ENCODE data around the gene SUGP1. TPM values are rescaled to one million over a fixed set of nuclear protein-coding genes. Genes with fewer than 3 reads are reported as not detected.

Gene SUGP1
- polyA plus RNA-seq, 1 donor (not counting 4 experiments of a cell fraction or from before 2014, with no cell fraction given) = 28.6 TPM

- Histone ChIP-seq H3K4me1 (ENCODE audit: control insufficient read depth, extremely low read depth, insufficient read depth, low read length) (no peaks in the 10 kb centered on the region), H3K27me3 (ENCODE audit: control insufficient read depth, extremely low read depth, insufficient read depth, low read length) (no peaks in the 10 kb centered on the region), H2AFZ (ENCODE audit: control insufficient read depth, low read length) (no peak overlapping the region), H3K9me1 (ENCODE audit: control insufficient read depth, extremely low read depth, insufficient read depth, low read length) (no peaks in the 10 kb centered on the region), H3K4me2 (ENCODE audit: control insufficient read depth, extremely low read depth, insufficient read depth, low read depth, low read length) (no peak overlapping the region), H3K4me3 (ENCODE audit: control insufficient read depth in 2 of 3, extremely low read depth in 1 of 3, insufficient read depth in 2 of 3, low read depth in 1 of 3, low read length in 3 of 3) (no peak overlapping the region), H3K27ac (ENCODE audit: control insufficient read depth, insufficient read depth, low read length) (no peak overlapping the region), H4K20me1 (ENCODE audit: control insufficient read depth, extremely low read depth, insufficient read depth, low read length) (no peaks in the 10 kb centered on the region), H3K9me3 (ENCODE audit: control insufficient read depth, low read depth, low read length) (no peaks in the 10 kb centered on the region), H3K36me3 (ENCODE audit: control insufficient read depth in 2 of 2, extremely low read depth in 1 of 2, insufficient read depth in 2 of 2, low read length in 2 of 2) (peaks cover 16 to 44% of the 10 kb centered on the region in 2 experiments), H3K79me2 (ENCODE audit: control insufficient read depth, insufficient read depth, low read length) (no peaks in the 10 kb centered on the region), H3K9ac (ENCODE audit: control insufficient read depth, extremely low read depth, insufficient read depth, low read length) (no peak overlapping the region)
- FAIRE-seq = no peak
- DNase-seq (ENCODE audit: low read depth, low spot score) = no peak
- TF ChIP-seq CTCF (optimal IDR thresholded peaks at IDR 0.05 in 1 of 3, IDR thresholded peaks at IDR 0.05 in 1 of 3, conservative IDR thresholded peaks at IDR 0.05 in 1 of 3; ENCODE audit: extremely low read depth in 1 of 3, insufficient read depth in 2 of 3, low read length in 3 of 3) = no peak
- TF ChIP-seq EZH2 (IDR thresholded peaks at IDR 0.05; ENCODE audit: low read length) = no peak
- dilution Hi-C loops (cut with MboI; ENCODE audit: extremely low pct_ligation_motif_present, low sequenced_read_pairs) = no loop called here
These were observed 28.0 kb upstream of the SUGP1 start for GRCh38 chr19:19348266-19348665.

- H3K79me2 ChIP-seq (ENCODE audit: control insufficient read depth, insufficient read depth, low read length) = no peaks in the 10 kb centered on the region
- H3K4me3 ChIP-seq (ENCODE audit: control insufficient read depth in 2 of 3, extremely low read depth in 1 of 3, insufficient read depth in 2 of 3, low read depth in 1 of 3, low read length in 3 of 3) = no peak overlapping the region
- no peaks in the 10 kb centered on the region for H3K9me3 ChIP-seq (ENCODE audit: control insufficient read depth, low read depth, low read length)
- no peak for FAIRE-seq
- H4K20me1 ChIP-seq (ENCODE audit: control insufficient read depth, extremely low read depth, insufficient read depth, low read length) = no peaks in the 10 kb centered on the region
- TF ChIP-seq EZH2 (IDR thresholded peaks at IDR 0.05; ENCODE audit: low read length) = no peak
- no peak for TF ChIP-seq CTCF (optimal IDR thresholded peaks at IDR 0.05 in 1 of 3, IDR thresholded peaks at IDR 0.05 in 1 of 3, conservative IDR thresholded peaks at IDR 0.05 in 1 of 3; ENCODE audit: extremely low read depth in 1 of 3, insufficient read depth in 2 of 3, low read length in 3 of 3)
- H3K9ac ChIP-seq (ENCODE audit: control insufficient read depth, extremely low read depth, insufficient read depth, low read length) = no peak overlapping the region
- H3K27ac ChIP-seq (ENCODE audit: control insufficient read depth, insufficient read depth, low read length) = no peak overlapping the region
- DNase-seq (ENCODE audit: low read depth, low spot score) = no peak
- no peaks in the 10 kb centered on the region for H3K4me1 ChIP-seq (ENCODE audit: control insufficient read depth, extremely low read depth, insufficient read depth, low read length)
- dilution Hi-C loops (cut with MboI; ENCODE audit: extremely low pct_ligation_motif_present, low sequenced_read_pairs) = no loop called here
- H3K4me2 ChIP-seq (ENCODE audit: control insufficient read depth, extremely low read depth, insufficient read depth, low read depth, low read length) = no peak overlapping the region
- H3K27me3 ChIP-seq (ENCODE audit: control insufficient read depth, extremely low read depth, insufficient read depth, low read length) = no peaks in the 10 kb centered on the region
- H2AFZ ChIP-seq (ENCODE audit: control insufficient read depth, low read length) = no peak overlapping the region
- peaks cover 20 to 46% of the 10 kb centered on the region in 2 experiments for H3K36me3 ChIP-seq (ENCODE audit: control insufficient read depth in 2 of 2, extremely low read depth in 1 of 2, insufficient read depth in 2 of 2, low read length in 2 of 2)
- no peaks in the 10 kb centered on the region for H3K9me1 ChIP-seq (ENCODE audit: control insufficient read depth, extremely low read depth, insufficient read depth, low read length)
These were observed 27.2 kb upstream of the SUGP1 start for GRCh38 chr19:19347401-19348110.
